ENCODE measurements around the gene YAP1. TPM values are rescaled to one million over a fixed set of nuclear protein-coding genes. Genes with fewer than 3 reads are reported as not detected.

YAP1 gene
- total RNA-seq, 2 donors from 2014 or later = 137 to 210 TPM

- intact Hi-C loops (cut with DNase I) = no loop called here
- Histone ChIP-seq H3K9me3 (no peaks in the 10 kb centered on the region), H3K27me3 (replicated peaks; ENCODE audit: insufficient read depth) (no peaks in the 10 kb centered on the region), H3K27ac (no peak overlapping the region), H3K36me3 (no peaks in the 10 kb centered on the region), H3K4me3 (no peak overlapping the region), H3K4me1 (replicated peaks) (no peaks in the 10 kb centered on the region)
- no peak for TF ChIP-seq POLR2AphosphoS5 (IDR thresholded peaks at IDR 0.05)
- no peak for TF ChIP-seq CTCF (IDR thresholded peaks at IDR 0.05)
- no peak for TF ChIP-seq POLR2A (IDR thresholded peaks at IDR 0.05)
- DNase-seq (ENCODE audit: low spot score) = no peak
These were observed 84.0 kb downstream of the YAP1 start for GRCh38 chr11:102194257-102194656.

- 69% methylated on average over 1 of the region's 1 CpG for WGBS
- Histone ChIP-seq H3K4me1 (replicated peaks) (no peaks in the 10 kb centered on the region), H3K27me3 (replicated peaks; ENCODE audit: insufficient read depth) (no peaks in the 10 kb centered on the region), H3K36me3 (no peaks in the 10 kb centered on the region), H3K27ac (no peak overlapping the region), H3K9me3 (no peaks in the 10 kb centered on the region), H3K4me3 (no peak overlapping the region)
- TF ChIP-seq POLR2AphosphoS5 (IDR thresholded peaks at IDR 0.05) (no peak), POLR2A (IDR thresholded peaks at IDR 0.05) (no peak), CTCF (IDR thresholded peaks at IDR 0.05) (no peak)
- DNase-seq (ENCODE audit: low spot score) = no peak
- intact Hi-C loops (cut with DNase I) = no loop called here
These were observed 84.7 kb downstream of the YAP1 start for GRCh38 chr11:102194990-102195389.

- WGBS = 72% methylated on average over 1 of the region's 1 CpG
- Histone ChIP-seq H3K27ac (no peak overlapping the region), H3K36me3 (no peaks in the 10 kb centered on the region), H3K27me3 (replicated peaks; ENCODE audit: insufficient read depth) (no peaks in the 10 kb centered on the region), H3K4me3 (no peak overlapping the region), H3K4me1 (replicated peaks) (no peaks in the 10 kb centered on the region), H3K9me3 (no peaks in the 10 kb centered on the region)
- TF ChIP-seq POLR2A (IDR thresholded peaks at IDR 0.05) (no peak), CTCF (IDR thresholded peaks at IDR 0.05) (no peak), POLR2AphosphoS5 (IDR thresholded peaks at IDR 0.05) (no peak)
- DNase-seq (ENCODE audit: low spot score) = no peak
- intact Hi-C loops (cut with DNase I) = no loop called here
These were observed 86.1 kb downstream of the YAP1 start for GRCh38 chr11:102196351-102196750.

GRCh38 chr11:102196816-102197215, 86.6 kb downstream of the YAP1 start:
- no peak overlapping the region for H3K4me3 ChIP-seq
- H3K27ac ChIP-seq = no peak overlapping the region
- H3K27me3 ChIP-seq (replicated peaks; ENCODE audit: insufficient read depth) = no peaks in the 10 kb centered on the region
- DNase-seq (ENCODE audit: low spot score) = no peak
- no peaks in the 10 kb centered on the region for H3K36me3 ChIP-seq
- WGBS = 61% methylated on average over 3 of the region's 3 CpGs
- H3K4me1 ChIP-seq (replicated peaks) = no peaks in the 10 kb centered on the region
- no peak for TF ChIP-seq CTCF (IDR thresholded peaks at IDR 0.05)
- no peak for TF ChIP-seq POLR2AphosphoS5 (IDR thresholded peaks at IDR 0.05)
- no peak for TF ChIP-seq POLR2A (IDR thresholded peaks at IDR 0.05)
- intact Hi-C loops (cut with DNase I) = no loop called here
- H3K9me3 ChIP-seq = no peaks in the 10 kb centered on the region

GRCh38 chr11:102197670-102198139, 87.5 kb downstream of the YAP1 start:
- no peak for DNase-seq (ENCODE audit: low spot score)
- WGBS = 28% methylated on average over 2 of the region's 2 CpGs
- Histone ChIP-seq H3K4me1 (replicated peaks) (no peaks in the 10 kb centered on the region), H3K27ac (no peak overlapping the region), H3K4me3 (no peak overlapping the region), H3K36me3 (no peaks in the 10 kb centered on the region), H3K27me3 (replicated peaks; ENCODE audit: insufficient read depth) (no peaks in the 10 kb centered on the region), H3K9me3 (no peaks in the 10 kb centered on the region)
- no peak for TF ChIP-seq POLR2A (IDR thresholded peaks at IDR 0.05)
- TF ChIP-seq POLR2AphosphoS5 (IDR thresholded peaks at IDR 0.05) = no peak
- no peak for TF ChIP-seq CTCF (IDR thresholded peaks at IDR 0.05)
- intact Hi-C loops (cut with DNase I) = no loop called here
